Vagina (tissue), 2 donors: ENCODE measurements around the gene ASIC3.

Experiments
- CTCF ChIP-seq, 3 experiments: fragments of 450-650 bp in 2 of 3; fragments of 200-600 bp in 1 of 3; sonication (generic) in 1 of 3; IDR thresholded peaks; one replicate each; pipeline ENCODE4 v1.5.1; 2017 to 2019; ENCODE audit warnings: antibody characterized with exemption in 3 of 3, mild to moderate bottlenecking in 2 of 3, moderate library complexity in 2 of 3
- POLR2A ChIP-seq, 2 donors: fragments of 450-650 bp; IDR thresholded peaks; one replicate each; pipeline ENCODE4 v1.6.1; 2017; ENCODE audit warnings: antibody characterized with exemption in 2 of 2, mild to moderate bottlenecking in 2 of 2, moderate library complexity in 2 of 2
- POLR2AphosphoS5 ChIP-seq, 2 donors: sonication (generic); formaldehyde crosslinking; IDR thresholded peaks; one replicate each; pipeline ENCODE4 v1.9.0; 2017; ENCODE audit warnings: antibody characterized with exemption in 2 of 2, mild to moderate bottlenecking in 2 of 2, low read depth in 1 of 2; ENCODE audit not compliant: insufficient read depth in 1 of 2

DNA sequence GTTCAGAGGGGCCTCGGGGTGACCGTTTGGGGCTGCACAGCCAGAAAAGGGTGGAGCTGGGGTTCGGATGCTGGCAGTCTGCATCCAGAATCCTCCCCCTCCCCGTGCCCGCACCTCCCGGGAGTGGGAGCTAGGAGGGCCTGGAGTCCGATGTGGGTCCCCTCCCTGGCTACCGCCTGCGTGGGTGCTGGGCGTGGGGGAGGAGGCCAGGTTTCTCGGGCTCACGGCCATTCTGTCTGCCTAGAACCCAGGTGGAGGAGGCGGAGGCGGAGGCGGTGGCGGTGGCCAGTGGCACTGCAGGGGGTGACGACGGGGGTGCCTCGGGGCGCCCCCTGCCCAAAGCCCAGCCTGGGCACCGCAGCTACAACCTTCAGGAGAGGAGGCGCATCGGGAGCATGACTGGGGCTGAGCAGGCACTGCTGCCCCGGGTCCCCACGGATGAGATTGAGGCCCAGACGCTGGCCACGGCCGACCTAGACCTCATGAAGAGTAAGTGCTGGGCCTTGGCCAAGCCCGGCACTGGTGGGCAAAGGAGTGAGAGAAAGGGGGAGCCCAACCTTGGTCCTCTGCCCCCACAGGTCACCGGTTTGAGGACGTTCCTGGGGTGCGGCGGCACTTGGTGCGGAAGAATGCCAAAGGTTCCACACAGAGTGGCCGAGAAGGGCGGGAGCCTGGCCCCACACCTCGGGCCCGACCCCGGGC is 18.1 kb downstream of the ASIC3 start:
- no peak for TF ChIP-seq POLR2A (IDR thresholded peaks at IDR 0.05)
- TF ChIP-seq CTCF (IDR thresholded peaks at IDR 0.05), result no peak
- no peak for TF ChIP-seq POLR2AphosphoS5 (IDR thresholded peaks at IDR 0.05; ENCODE audit: insufficient read depth in 1 of 2, low read depth in 1 of 2)
